DND-41 (cell line): ENCODE measurements around the gene ENHO.

Source experiments
- CTCF ChIP-seq: IDR thresholded peaks from 2 replicates; pipeline ENCODE4 v1.5.1; 2012; ENCODE audit warnings: borderline replicate concordance, low read length, moderate library complexity, mild to moderate bottlenecking; ENCODE audit not compliant: poor library complexity, severe bottlenecking; ENCODE audit errors: extremely low read depth
- EZH2 ChIP-seq: IDR thresholded peaks from 3 replicates; pipeline ENCODE4 v1.6.1; 2012; ENCODE audit warnings: borderline replicate concordance, low read depth, mild to moderate bottlenecking, moderate library complexity, low read length, inconsistent platforms; ENCODE audit not compliant: severe bottlenecking

DNA sequence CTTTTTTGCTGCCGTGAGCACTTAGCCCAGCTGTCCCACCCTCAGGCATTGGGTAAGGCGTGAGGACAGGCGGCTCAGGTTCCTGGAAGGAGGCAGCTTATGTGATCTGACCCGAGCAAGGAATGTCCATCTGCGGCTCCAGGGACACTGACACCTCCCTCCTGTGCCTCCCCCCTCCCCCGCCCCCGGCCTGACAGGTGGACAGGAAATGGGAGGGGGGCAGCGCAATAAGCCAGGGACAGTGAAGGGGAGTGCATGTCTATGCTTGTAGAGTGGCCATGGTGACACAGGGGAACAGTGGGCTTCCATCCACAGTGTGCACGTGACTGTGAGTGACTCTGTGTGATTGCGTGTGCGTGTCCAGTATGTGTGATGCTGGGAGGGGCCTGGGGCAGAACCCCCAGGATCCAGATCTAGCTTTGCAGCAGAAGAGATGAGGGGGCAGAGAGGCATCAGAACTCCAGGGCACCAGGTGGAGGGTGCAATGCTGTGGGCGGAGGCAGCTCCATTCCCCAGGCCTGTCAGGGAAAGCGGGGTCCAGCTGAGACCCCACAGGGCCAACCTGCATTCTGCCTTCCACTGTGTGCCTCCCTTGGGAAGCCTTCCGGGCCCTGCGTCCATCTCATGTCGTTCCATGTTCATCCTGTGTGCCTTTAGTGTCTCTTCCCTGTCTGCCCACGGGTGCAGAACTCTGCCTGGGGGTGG, 36.3 kb upstream of the ENHO start:
- TF ChIP-seq CTCF (no peak), EZH2 (no peak)
